ENCODE data around the gene UBE2Q1.

DNA sequence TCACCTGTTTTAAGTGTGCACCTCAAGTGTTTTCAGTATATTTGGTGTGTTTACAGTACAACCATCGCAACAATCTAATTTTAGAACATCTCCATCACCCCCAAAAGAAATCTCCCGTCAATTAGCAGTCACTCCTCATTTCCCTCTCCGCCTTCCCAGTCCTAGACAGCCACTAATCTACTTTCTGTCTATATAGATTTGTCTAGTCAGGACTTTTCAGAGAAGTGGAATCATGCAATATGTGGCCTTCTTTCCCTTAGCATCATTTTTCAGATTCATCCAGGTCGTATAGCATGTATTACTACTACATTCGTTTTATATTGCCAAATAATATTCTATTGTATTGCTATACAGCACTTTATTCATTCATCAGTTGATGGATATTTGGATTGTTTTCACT lies 54.6 kb downstream of the UBE2Q1 start:
- TF ChIP-seq, protein P1, sequence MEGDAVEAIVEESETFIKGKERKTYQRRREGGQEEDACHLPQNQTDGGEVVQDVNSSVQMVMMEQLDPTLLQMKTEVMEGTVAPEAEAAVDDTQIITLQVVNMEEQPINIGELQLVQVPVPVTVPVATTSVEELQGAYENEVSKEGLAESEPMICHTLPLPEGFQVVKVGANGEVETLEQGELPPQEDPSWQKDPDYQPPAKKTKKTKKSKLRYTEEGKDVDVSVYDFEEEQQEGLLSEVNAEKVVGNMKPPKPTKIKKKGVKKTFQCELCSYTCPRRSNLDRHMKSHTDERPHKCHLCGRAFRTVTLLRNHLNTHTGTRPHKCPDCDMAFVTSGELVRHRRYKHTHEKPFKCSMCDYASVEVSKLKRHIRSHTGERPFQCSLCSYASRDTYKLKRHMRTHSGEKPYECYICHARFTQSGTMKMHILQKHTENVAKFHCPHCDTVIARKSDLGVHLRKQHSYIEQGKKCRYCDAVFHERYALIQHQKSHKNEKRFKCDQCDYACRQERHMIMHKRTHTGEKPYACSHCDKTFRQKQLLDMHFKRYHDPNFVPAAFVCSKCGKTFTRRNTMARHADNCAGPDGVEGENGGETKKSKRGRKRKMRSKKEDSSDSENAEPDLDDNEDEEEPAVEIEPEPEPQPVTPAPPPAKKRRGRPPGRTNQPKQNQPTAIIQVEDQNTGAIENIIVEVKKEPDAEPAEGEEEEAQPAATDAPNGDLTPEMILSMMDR (IDR thresholded peaks at IDR 0.05): no peak
- no peak for TF ChIP-seq POLR2A (IDR thresholded peaks at IDR 0.05)
